Chondrocyte (in vitro differentiated cells): Measurements from ENCODE around the gene NRG2. TPM values are rescaled to one million over a fixed set of nuclear protein-coding genes. Genes with fewer than 3 reads are reported as not detected.

Experiments
- DNase-seq: peaks from one replicate; pipeline ENCODE4 v3.0.0; 2021; ENCODE audit warnings: mixed read lengths, low spot score
- H3K27ac Mint-ChIP-seq: one replicate; pipeline ENCODE4 v1.8.0; 2021; ENCODE audit warnings: mild to moderate bottlenecking, moderate library complexity, mixed read lengths; ENCODE audit not compliant: unreplicated experiment
- H3K27me3 Mint-ChIP-seq: 2 replicates; pipeline ENCODE4 v1.8.0; 2021; ENCODE audit warnings: low read depth, mixed read lengths
- H3K36me3 Mint-ChIP-seq: 2 replicates; pipeline ENCODE4 v1.8.0; 2021; ENCODE audit warnings: low read depth, mixed read lengths
- H3K4me1 Mint-ChIP-seq: 2 replicates; pipeline ENCODE4 v1.8.0; 2021; ENCODE audit warnings: low read depth, mild to moderate bottlenecking, mixed read lengths
- H3K4me3 Mint-ChIP-seq: one replicate; pipeline ENCODE4 v1.8.0; 2021; ENCODE audit warnings: mild to moderate bottlenecking, moderate library complexity, mixed read lengths; ENCODE audit not compliant: unreplicated experiment
- H3K9me3 Mint-ChIP-seq: 2 replicates; pipeline ENCODE4 v1.8.0; 2021; ENCODE audit warnings: low read depth, mixed read lengths
- CTCF ChIP-seq: fragments of 200-600 bp; sonication (generic); IDR thresholded peaks from 2 replicates; pipeline ENCODE4 v1.5.0; 2021; ENCODE audit warnings: antibody characterized with exemption, mild to moderate bottlenecking, moderate library complexity
- total RNA-seq: library from RNA; stranded (reverse); gene quantifications from 3 replicates; pipeline ENCODE4 v1.2.1, GENCODE V29; 2021

Gene NRG2
- total RNA-seq, 1 donor from 2014 or later, result 0.27 TPM

DNA sequence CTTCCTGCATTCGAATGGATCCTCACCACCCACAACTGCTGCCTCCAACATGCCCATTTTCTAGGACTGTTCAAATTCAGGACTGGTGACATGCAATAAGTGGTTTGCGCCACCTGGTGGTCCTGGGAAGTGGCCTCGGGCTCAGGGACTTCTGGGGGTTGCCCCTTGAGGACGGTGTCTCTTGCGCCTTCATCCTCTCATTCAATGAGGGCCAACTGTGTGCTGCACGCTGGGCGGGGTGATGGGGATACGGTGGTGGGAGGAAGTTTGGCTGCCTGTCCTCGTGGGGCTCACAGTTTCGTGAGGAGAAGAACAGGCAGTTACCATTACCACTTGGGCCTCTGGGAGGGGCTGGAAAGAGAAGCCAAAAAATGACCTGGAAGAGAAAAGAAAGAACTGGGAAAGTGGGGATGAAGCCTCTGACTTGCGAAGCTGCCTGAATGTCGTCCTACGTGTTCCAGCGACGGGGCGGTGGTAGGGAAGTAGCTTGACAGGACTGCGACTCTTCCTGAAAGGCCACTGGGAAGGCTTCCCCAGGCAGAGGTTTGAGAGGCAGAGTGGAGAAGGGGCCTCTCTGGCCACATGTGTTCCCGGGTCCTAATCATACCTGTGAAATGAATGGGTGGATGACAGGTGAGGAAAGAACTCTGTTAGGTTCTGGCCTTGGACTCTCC is 198.5 kb downstream of the NRG2 start:
- peak; percentile 90 for TF ChIP-seq CTCF
- no peaks in the 10 kb centered on the region for H3K9me3 Mint-ChIP-seq
- no peak overlapping the region for H3K27ac Mint-ChIP-seq
- DNase-seq, result peak; percentile 78
- peaks cover 13% of the 10 kb centered on the region for H3K27me3 Mint-ChIP-seq
- no peaks in the 10 kb centered on the region for H3K36me3 Mint-ChIP-seq
- H3K4me3 Mint-ChIP-seq, result no peak overlapping the region
- H3K4me1 Mint-ChIP-seq, result peaks cover 6% of the 10 kb centered on the region

GRCh38 chr5:139843991-139844390 is 199.1 kb downstream of the NRG2 start:
- H3K36me3 Mint-ChIP-seq, result no peaks in the 10 kb centered on the region
- peaks cover 13% of the 10 kb centered on the region for H3K27me3 Mint-ChIP-seq
- no peak overlapping the region for H3K27ac Mint-ChIP-seq
- TF ChIP-seq CTCF, result no peak
- peaks cover 5% of the 10 kb centered on the region for H3K4me1 Mint-ChIP-seq
- no peaks in the 10 kb centered on the region for H3K9me3 Mint-ChIP-seq
- DNase-seq, result no peak
- no peak overlapping the region for H3K4me3 Mint-ChIP-seq

GRCh38 chr5:139842321-139842720 is 200.8 kb downstream of the NRG2 start:
- Mint-ChIP-seq H3K9me3 (no peaks in the 10 kb centered on the region), H3K27ac (no peak overlapping the region), H3K27me3 (peaks cover 10% of the 10 kb centered on the region), H3K36me3 (no peaks in the 10 kb centered on the region), H3K4me1 (peaks cover under 1% of the 10 kb centered on the region), H3K4me3 (no peak overlapping the region)
- DNase-seq, result peak; percentile 63
- TF ChIP-seq CTCF, result no peak

GRCh38 chr5:139841549-139841948 is 201.6 kb downstream of the NRG2 start:
- H3K27ac Mint-ChIP-seq, result no peak overlapping the region

DNA sequence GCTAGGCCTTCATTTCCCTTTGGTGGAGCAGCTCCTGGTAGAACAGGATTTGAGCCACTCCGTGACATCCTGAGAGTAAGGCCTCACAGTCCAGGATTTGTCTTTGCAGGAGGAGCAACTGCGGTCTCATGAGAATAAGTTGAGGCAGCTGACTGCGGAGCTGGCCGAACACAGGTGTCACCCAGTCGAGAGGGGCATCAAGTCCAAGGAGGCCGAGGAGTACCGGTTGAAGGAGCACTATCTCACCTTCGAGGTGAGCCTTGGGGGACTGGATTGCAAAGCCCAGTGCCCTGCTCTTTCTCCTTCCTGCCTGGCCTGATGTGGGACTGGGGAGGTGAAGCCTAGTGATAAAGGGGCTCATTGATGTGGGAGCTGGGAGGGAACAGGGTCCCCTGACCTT is 203.2 kb downstream of the NRG2 start:
- H3K36me3 Mint-ChIP-seq, result no peaks in the 10 kb centered on the region
- DNase-seq, result peak; percentile 42
- H3K9me3 Mint-ChIP-seq, result no peaks in the 10 kb centered on the region
- no peak for TF ChIP-seq CTCF
- no peak overlapping the region for H3K27ac Mint-ChIP-seq
- peaks cover 13% of the 10 kb centered on the region for H3K27me3 Mint-ChIP-seq
- no peaks in the 10 kb centered on the region for H3K4me1 Mint-ChIP-seq
- H3K4me3 Mint-ChIP-seq, result no peak overlapping the region

More at GRCh38 chr5:139841549-139841948, 201.6 kb downstream of the NRG2 start:
- H3K4me1 Mint-ChIP-seq, result no peaks in the 10 kb centered on the region
- DNase-seq, result no peak
- no peak overlapping the region for H3K4me3 Mint-ChIP-seq
- H3K9me3 Mint-ChIP-seq, result no peaks in the 10 kb centered on the region
- no peaks in the 10 kb centered on the region for H3K36me3 Mint-ChIP-seq
- TF ChIP-seq CTCF, result peak; percentile 21
- peaks cover 10% of the 10 kb centered on the region for H3K27me3 Mint-ChIP-seq
